HepG2 (cell line): ENCODE measurements around the gene EXOC6B. TPM values are rescaled to one million over a fixed set of nuclear protein-coding genes. Genes with fewer than 3 reads are reported as not detected.
A peak's percentile ranks its signal among the peaks of the same experiment; 100 is the strongest.

Experiments used
- AFF4 ChIP-seq: sonication (generic); formaldehyde crosslinking; IDR thresholded peaks from 2 replicates; pipeline ENCODE4 v1.4.0; 2020; ENCODE audit warnings: missing genetic modification reagents
- AHR ChIP-seq: IDR thresholded peaks from 2 replicates; pipeline ENCODE4 v1.6.1; 2018; ENCODE audit warnings: missing genetic modification reagents, missing compliant biosample characterization
- BCLAF1 ChIP-seq: fragments of 450-650 bp; IDR thresholded peaks from 2 replicates; pipeline ENCODE4 v1.6.1; 2017; ENCODE audit warnings: mild to moderate bottlenecking
- DNMT3B ChIP-seq: conservative IDR thresholded peaks from 2 replicates; pipeline ENCODE4 v1.6.1; 2016; ENCODE audit warnings: missing biosample characterization, control low read depth
- GRHL1 ChIP-seq: sonication (generic); formaldehyde crosslinking; conservative IDR thresholded peaks from 2 replicates; pipeline ENCODE4 v1.8.0; 2022; ENCODE audit warnings: missing genetic modification reagents
- HOXA3 ChIP-seq: sonication (generic); formaldehyde crosslinking; IDR thresholded peaks from 2 replicates; pipeline ENCODE4 v1.5.0; 2020; ENCODE audit warnings: missing genetic modification reagents
- KDM5A ChIP-seq: fragments of 200-600 bp; sonication (generic); IDR thresholded peaks from 2 replicates; pipeline ENCODE4 v1.7.0; 2018; ENCODE audit warnings: antibody characterized with exemption, mild to moderate bottlenecking, low read length, borderline replicate concordance
- MBD4 ChIP-seq: IDR thresholded peaks from 2 replicates; pipeline ENCODE4 v1.6.1; 2012; ENCODE audit warnings: low read length, inconsistent platforms, borderline replicate concordance
- RAD21 ChIP-seq: fragments of 450-650 bp; formaldehyde crosslinking; IDR thresholded peaks from 2 replicates; pipeline ENCODE4 v1.5.0; 2020; ENCODE audit warnings: mild to moderate bottlenecking
- RARA ChIP-seq: IDR thresholded peaks from 2 replicates; pipeline ENCODE4 v1.6.1; 2016; ENCODE audit warnings: missing genetic modification reagents, missing compliant biosample characterization
- TGIF2 ChIP-seq: IDR thresholded peaks from 2 replicates; pipeline ENCODE4 v1.6.1; 2016; ENCODE audit warnings: control low read depth, missing compliant biosample characterization
- ZBTB8A ChIP-seq: sonication (generic); formaldehyde crosslinking; IDR thresholded peaks from 2 replicates; pipeline ENCODE4 v1.4.0; 2020; ENCODE audit warnings: mild to moderate bottlenecking, low read depth, missing genetic modification reagents, borderline replicate concordance
- ZFAT ChIP-seq: sonication (generic); formaldehyde crosslinking; conservative IDR thresholded peaks from 2 replicates; pipeline ENCODE4 v1.8.1; 2023; ENCODE audit warnings: missing genetic modification reagents, inconsistent platforms
- ZNF138 ChIP-seq: sonication (generic); formaldehyde crosslinking; IDR thresholded peaks from 2 replicates; pipeline ENCODE4 v1.5.0; 2020; ENCODE audit warnings: mild to moderate bottlenecking, low read depth, missing genetic modification reagents
- ZNF224 ChIP-seq: sonication (generic); formaldehyde crosslinking; IDR thresholded peaks from 2 replicates; pipeline ENCODE4 v1.5.0; 2020; ENCODE audit warnings: mild to moderate bottlenecking, missing genetic modification reagents
- ZNF232 ChIP-seq: sonication (generic); formaldehyde crosslinking; IDR thresholded peaks from 2 replicates; pipeline ENCODE4 v1.4.0; 2020; ENCODE audit warnings: missing genetic modification reagents, borderline replicate concordance
- ZNF335 ChIP-seq: sonication (generic); formaldehyde crosslinking; IDR thresholded peaks from 2 replicates; pipeline ENCODE4 v1.4.0; 2020; ENCODE audit warnings: missing genetic modification reagents
- ZNF337 ChIP-seq: sonication (generic); formaldehyde crosslinking; IDR thresholded peaks from 2 replicates; pipeline ENCODE4 v1.5.1; 2020; ENCODE audit warnings: missing genetic modification reagents, low read depth, mild to moderate bottlenecking, borderline replicate concordance
- ZNF501 ChIP-seq: sonication (generic); formaldehyde crosslinking; IDR thresholded peaks from 2 replicates; pipeline ENCODE4 v1.5.1; 2020; ENCODE audit warnings: mild to moderate bottlenecking, moderate library complexity, missing genetic modification reagents
- ZNF709 ChIP-seq: sonication (generic); formaldehyde crosslinking; IDR thresholded peaks from 2 replicates; pipeline ENCODE4 v1.5.0; 2020; ENCODE audit warnings: mild to moderate bottlenecking, missing genetic modification reagents
- ZNF781 ChIP-seq: sonication (generic); formaldehyde crosslinking; IDR thresholded peaks from 2 replicates; pipeline ENCODE4 v1.5.1; 2020; ENCODE audit warnings: borderline replicate concordance, mild to moderate bottlenecking, missing genetic modification reagents; ENCODE audit errors: not compliant biosample characterization
- polyA plus RNA-seq, 8 experiments: library from polyadenylated mRNA; depleted of rRNA in 3 of 8; stranded (reverse) in 7 of 8; unstranded in 1 of 8; fragments of >200 nt; fragmentation: Illumina TruSeq in 4 of 8; extraction: Trizol in 4 of 8; gene quantifications; 2 replicates each; pipeline versions ENCODE4 v1.2.1 to v1.2.3, GENCODE V29; 2011 to 2016; ENCODE audit warnings: low read depth in 4 of 8, missing spikeins in 1 of 8, mixed read lengths in 1 of 8; ENCODE audit not compliant: insufficient read depth in 1 of 8
- total RNA-seq, 5 experiments: library from RNA; depleted of rRNA; stranded (reverse); fragments of >200 nt; fragmentation: Illumina TruSeq; extraction: Trizol; gene quantifications; 2 replicates each; pipeline ENCODE4 v1.2.3, GENCODE V29; 2016; ENCODE audit warnings: low read depth in 1 of 5

Gene EXOC6B
- total and polyA plus RNA-seq, 2 of the 13 experiments (the other 11 are each of a cell fraction or from before 2014, with no cell fraction given) = 9.1 to 15.9 TPM

- TF ChIP-seq ZNF501 (CRISPR knock-in tag) = peak; percentile 91
- peak; percentile 63; the same call in 1 of the 2 replicates for TF ChIP-seq ZNF709
- peak; percentile 74 for TF ChIP-seq HOXA3
- TF ChIP-seq BCLAF1 = no peak
- TF ChIP-seq ZNF337 (CRISPR knock-in tag) = 0 out of 2 replicates have a peak, but pooled peaks have one; percentile 29
- TF ChIP-seq ZBTB8A (CRISPR knock-in tag) = no peak
- TF ChIP-seq GRHL1 = no peak
- peak; percentile 28; the same call in 1 of the 2 replicates for TF ChIP-seq AHR
- peak; percentile 33; the same call in 1 of the 2 replicates for TF ChIP-seq RAD21 (CRISPR knock-in tag)
- peak; percentile 45; the same call in 1 of the 2 replicates for TF ChIP-seq KDM5A
- no peak for TF ChIP-seq ZNF781 (CRISPR knock-in tag)
- no peak for TF ChIP-seq ZNF138
- TF ChIP-seq TGIF2 = peak; percentile 64; the same call in 1 of the 2 replicates
- TF ChIP-seq RARA (CRISPR knock-in tag) = peak; percentile 60
- peak; percentile 66; the same call in 1 of the 2 replicates for TF ChIP-seq DNMT3B (CRISPR knock-in tag)
- no peak for TF ChIP-seq ZNF232 (CRISPR knock-in tag)
- no peak for TF ChIP-seq AFF4
- TF ChIP-seq ZFAT (CRISPR knock-in tag) = no peak
- no peak for TF ChIP-seq MBD4
- TF ChIP-seq ZNF224 (CRISPR knock-in tag) = peak; percentile 40; the same call in 1 of the 2 replicates
- TF ChIP-seq ZNF335 (CRISPR knock-in tag) = peak; percentile 57; the same call in 1 of the 2 replicates
These were observed at the start of gene EXOC6B (continued) for GRCh38 chr2:72825257-72826155.
